A549 treated with ZK216348 at 1 μM for 4 hours (cell line): ENCODE results near the gene SLC13A1. TPM values are rescaled to one million over a fixed set of nuclear protein-coding genes. Genes with fewer than 3 reads are reported as not detected.

Experiments used
- total RNA-seq: library from RNA; stranded (reverse); fragments of 200-300 nt; extraction: Qiagen RNA extraction; gene quantifications from 5 replicates; pipeline ENCODE4 v1.2.3, GENCODE V29; 2022; ENCODE audit warnings: low read depth

The SLC13A1 gene
- total RNA-seq, result not detected in 5 replicates

GRCh38 chr7:123199883-123200282 is at the start of gene SLC13A1:
SLC13A1 (minus strand) TSS chr7:123199969; CDS start chr7:123199946, 23 bp downstream.

Other genes with a start within 250 kb of the SLC13A1 start
- gene TAS2R16, start 204.3 kb downstream of the SLC13A1 start, total RNA-seq, result not detected in 5 replicates